Stimulated activated CD4-positive, alpha-beta T cell treated with anti-CD3 and anti-CD28 coated beads, Interleukin-15, amount 100 ng/mL, for 24 hours (primary cell): ENCODE measurements around the gene CUX1.

Experiments
- DNase-seq: peaks from one replicate; pipeline ENCODE4 v3.0.0-alpha.2; 2020

CUX1 gene

DNA sequence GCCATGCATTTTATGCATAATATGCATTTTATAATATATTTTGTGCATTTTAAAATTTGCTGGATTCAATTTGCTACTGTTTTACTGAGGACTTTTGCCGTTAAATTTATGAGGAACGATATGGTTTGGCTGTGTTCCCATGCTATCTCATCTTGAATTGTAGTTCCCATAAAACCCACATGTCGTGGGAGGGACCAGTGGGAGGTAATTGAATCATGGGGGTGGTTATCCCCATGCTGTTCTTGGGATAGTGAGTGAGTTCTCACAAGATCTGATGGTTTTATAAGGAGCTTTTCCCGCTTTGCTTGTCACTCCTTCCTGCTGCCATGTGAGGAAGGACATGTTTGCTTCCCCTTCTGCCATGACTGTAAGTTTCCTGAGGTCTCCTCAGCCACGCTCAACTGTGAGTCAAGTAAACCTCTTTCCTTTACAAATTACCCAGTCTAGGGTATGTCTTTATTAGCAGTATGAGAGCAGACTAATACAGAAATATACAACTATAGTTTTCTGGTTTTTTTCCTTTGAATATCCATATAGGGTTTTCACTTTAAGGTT lies 267.9 kb downstream of the CUX1 start:
- DNase-seq, result no peak

GRCh38 chr7:102089175-102090098 lies 272.0 kb downstream of the CUX1 start:
- DNase-seq, result no peak

GRCh38 chr7:102093599-102094315 lies 276.3 kb downstream of the CUX1 start:
- no peak for DNase-seq

GRCh38 chr7:102094316-102094650 lies 276.9 kb downstream of the CUX1 start:
- no peak for DNase-seq

- no peak for DNase-seq
Observed at GRCh38 chr7:102095321-102096011, 278.0 kb downstream of the CUX1 start.

DNA sequence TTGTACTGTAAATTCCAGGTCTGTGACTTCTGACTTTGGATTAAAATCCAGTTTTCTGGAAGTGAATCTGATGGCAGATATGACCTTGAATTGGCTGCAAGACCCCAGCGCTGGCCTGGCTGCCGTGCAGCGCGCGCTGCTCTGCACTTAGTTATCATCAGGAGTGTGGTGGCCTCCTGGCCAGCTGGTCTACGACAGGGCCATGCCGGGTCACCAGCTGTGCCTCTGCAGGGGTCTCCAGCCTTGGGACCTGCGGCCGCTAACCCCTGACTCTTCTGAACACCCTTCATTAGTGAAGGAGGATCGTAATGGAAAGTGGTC lies 278.5 kb downstream of the CUX1 start:
- no peak for DNase-seq

DNA sequence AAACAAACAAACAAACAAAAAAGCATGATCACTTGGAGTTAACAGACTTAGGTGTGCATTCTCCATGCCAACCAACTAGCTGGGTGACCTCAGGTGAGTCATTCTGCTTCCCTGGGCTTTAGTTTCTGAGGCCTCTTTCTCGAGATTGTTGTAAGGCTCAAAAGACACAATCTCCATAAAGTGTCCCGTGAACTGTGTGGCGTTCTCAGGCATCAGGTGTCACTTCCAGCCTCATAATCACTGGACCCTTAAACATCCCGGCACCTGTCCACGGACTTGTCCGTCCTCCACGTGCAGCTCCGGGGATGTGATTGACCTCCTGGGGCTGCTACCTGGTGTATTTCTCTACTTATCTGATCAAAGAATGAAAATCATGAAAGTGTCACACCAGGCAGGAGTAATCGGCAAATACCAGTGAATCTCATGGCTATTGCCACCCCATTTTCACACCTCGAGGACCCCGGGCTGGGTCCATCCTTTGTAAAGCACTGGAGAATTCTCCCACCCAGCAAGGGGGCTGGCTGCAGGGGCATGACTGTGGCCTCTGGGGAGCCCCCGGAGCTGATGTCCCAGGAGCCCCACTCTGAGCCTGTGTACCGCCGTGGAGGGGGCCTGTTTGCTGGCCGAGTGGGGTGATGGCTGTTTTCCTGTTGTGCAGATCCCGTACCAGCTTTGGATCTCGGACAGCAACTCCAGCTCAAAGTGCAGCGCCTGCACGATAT lies 279.4 kb downstream of the CUX1 start:
- no peak for DNase-seq

GRCh38 chr7:102097601-102098161 lies 280.3 kb downstream of the CUX1 start:
- DNase-seq, result no peak

DNA sequence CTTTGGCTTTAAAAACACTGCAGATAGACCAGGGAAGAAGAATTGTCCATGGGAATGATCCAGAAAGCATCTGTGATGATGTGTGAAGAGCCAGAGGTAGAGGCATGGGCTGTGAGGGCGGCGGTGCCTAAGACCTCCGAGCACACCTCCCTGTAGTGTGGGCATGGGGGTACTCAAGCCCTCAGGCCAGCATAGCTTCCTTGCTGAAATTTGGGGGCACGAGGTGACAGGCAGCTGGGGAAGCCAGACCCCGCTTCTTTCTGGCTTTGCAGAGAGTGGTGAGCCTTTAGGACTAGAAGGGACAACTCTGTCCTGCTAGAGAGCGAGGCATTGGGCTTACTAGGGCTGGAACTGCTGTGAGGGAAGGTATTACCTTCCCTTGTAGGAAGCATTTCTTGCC lies 281.6 kb downstream of the CUX1 start:
- DNase-seq, result no peak

GRCh38 chr7:102099474-102099873 lies 282.0 kb downstream of the CUX1 start:
- no peak for DNase-seq

GRCh38 chr7:102101111-102101551 lies 283.7 kb downstream of the CUX1 start:
- DNase-seq, result no peak

- no peak for DNase-seq
Observed at GRCh38 chr7:102101926-102102325, 284.5 kb downstream of the CUX1 start.

DNA sequence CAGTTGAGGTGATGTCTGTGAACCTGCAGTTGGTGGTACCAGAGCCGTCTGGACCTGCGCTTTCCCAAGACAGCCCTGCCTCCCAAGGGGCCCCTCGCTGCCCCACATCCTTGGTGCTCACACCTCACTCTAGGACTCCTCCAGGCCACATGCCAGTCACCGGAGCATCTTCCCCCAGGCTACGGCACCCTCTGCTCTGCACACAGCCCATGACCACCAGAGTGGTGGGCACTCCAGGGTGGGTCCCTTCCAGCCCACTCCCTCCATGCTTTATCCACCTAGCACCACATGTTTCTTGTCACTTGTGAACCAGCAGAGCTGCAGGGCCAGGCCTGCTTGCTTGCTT lies 285.6 kb downstream of the CUX1 start:
- DNase-seq, result no peak

GRCh38 chr7:102104245-102104644 lies 286.8 kb downstream of the CUX1 start:
- DNase-seq, result no peak

GRCh38 chr7:102106625-102107024 lies 289.2 kb downstream of the CUX1 start:
- no peak for DNase-seq

DNA sequence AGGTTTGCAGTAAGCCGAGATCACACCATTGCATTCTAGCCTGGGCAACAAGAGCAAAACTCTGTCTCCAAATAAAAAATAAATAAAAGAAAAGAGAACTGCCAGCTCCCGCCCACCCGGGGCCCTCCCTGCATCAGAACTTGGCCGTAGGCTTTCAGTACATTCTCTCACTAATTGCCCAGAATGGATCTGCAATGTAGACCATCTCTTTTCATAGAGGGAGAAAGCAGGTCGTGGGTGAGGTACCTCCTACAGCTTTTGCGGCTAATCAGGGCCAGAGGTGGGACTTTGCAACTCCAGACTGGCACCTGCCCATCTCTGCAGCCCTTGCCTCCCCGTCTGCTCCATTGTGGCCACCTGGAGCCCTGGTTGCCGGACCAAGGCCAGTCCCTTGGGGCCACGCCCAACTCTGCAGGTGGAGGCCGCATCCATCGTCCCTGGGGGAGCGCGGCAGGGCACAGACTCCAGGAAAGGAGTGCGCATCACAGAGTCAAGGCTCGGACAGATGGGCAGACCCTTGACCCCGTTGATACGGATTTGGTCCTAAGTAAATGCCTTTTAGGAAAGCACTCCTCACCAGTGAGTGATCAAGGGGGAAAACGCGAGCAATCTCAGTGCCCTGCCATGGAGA lies 290.2 kb downstream of the CUX1 start:
- no peak for DNase-seq

DNA sequence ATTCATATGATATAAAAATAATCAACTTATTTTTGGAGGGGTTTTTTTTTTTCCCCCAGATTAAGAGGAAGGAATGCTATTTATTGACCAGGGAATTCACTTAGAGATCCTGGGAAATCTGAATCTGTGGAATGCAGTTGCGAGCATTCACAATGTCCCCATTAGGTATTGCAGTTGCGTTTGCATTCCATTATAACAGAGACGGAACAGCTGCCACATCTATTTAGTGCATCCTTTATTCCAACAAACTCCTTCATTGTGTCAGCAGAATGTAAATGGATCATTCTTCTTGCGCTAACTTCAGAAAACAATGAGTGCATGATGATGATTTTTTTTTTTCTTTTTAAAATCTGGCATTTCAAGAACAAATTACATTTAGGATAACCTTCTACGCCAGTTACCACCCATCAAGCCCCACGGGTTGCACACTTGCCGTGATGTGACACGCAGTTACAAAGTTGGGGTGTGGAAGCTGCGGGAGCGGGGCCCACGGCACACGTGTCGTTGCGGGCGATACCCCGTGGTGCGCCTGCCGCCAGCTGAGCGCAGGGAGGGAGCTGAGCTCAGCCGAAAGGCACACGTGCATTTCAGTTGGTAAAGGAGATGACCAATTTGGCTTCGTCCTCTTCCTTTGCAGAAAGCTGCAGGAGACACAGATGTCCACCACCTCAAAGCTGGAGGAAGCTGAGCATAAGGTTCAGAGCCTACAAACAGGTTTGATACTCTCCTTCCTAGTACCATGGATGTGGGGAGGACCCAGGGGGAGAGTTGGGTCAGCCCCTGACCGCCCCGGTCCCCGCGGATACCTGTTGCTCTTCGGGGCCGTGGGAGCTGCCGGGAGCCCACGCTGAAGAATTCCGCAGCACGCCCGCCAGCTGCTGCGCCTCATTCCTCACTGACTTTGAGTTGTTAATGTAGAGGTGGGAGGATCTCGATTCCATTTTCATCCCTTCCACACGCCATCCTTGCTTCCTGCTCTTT lies 293.9 kb downstream of the CUX1 start:
- DNase-seq, result no peak

- no peak for DNase-seq
Observed at GRCh38 chr7:102115181-102115580, 297.8 kb downstream of the CUX1 start.

- no peak for DNase-seq
Observed at GRCh38 chr7:102115931-102116330, 298.5 kb downstream of the CUX1 start.

GRCh38 chr7:102117743-102118142 lies 300.3 kb downstream of the CUX1 start:
- no peak for DNase-seq

GRCh38 chr7:102119213-102119651 lies 301.8 kb downstream of the CUX1 start:
- DNase-seq, result no peak
